Thyroid gland (tissue), 4 donors: ENCODE results near the gene SHC4.

Experiments
- POLR2A ChIP-seq, 2 donors: fragments of 450-650 bp; IDR thresholded peaks; one replicate each; pipeline ENCODE4 v1.6.1; 2017; ENCODE audit warnings: antibody characterized with exemption in 2 of 2, mild to moderate bottlenecking in 2 of 2, moderate library complexity in 1 of 2
- TF ChIP-seq, protein P1 (sequence below), 6 experiments: fragments of 200-600 bp in 3 of 6; fragments of 450-650 bp in 3 of 6; sonication (generic) in 3 of 6; IDR thresholded peaks; one replicate each; pipeline ENCODE4 v1.5.1; 2016 to 2019; ENCODE audit warnings: antibody characterized with exemption in 6 of 6, mild to moderate bottlenecking in 2 of 6, inconsistent platforms in 1 of 6, moderate library complexity in 1 of 6

DNA sequence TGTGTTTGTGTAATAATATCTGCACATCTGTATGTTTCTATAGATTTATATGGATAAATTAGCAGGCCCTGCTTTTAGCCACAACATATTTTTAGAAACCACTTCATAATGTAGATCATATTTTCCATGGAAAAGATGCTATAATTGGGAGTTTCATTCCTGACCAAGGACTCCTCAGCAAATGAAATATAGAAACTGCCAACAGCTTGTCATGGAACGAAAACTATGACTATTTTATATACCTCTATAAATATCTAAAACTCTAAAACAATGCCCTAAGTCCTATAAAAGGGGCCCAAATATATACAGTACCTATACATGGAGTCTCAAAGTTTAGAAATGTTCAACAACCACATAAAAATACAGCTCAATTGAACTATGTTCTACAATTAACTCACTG is 57.9 kb downstream of the SHC4 start:
- TF ChIP-seq, protein P1, sequence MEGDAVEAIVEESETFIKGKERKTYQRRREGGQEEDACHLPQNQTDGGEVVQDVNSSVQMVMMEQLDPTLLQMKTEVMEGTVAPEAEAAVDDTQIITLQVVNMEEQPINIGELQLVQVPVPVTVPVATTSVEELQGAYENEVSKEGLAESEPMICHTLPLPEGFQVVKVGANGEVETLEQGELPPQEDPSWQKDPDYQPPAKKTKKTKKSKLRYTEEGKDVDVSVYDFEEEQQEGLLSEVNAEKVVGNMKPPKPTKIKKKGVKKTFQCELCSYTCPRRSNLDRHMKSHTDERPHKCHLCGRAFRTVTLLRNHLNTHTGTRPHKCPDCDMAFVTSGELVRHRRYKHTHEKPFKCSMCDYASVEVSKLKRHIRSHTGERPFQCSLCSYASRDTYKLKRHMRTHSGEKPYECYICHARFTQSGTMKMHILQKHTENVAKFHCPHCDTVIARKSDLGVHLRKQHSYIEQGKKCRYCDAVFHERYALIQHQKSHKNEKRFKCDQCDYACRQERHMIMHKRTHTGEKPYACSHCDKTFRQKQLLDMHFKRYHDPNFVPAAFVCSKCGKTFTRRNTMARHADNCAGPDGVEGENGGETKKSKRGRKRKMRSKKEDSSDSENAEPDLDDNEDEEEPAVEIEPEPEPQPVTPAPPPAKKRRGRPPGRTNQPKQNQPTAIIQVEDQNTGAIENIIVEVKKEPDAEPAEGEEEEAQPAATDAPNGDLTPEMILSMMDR (IDR thresholded peaks at IDR 0.05), result no peak
- TF ChIP-seq POLR2A (IDR thresholded peaks at IDR 0.05), result no peak
